Coronary artery (tissue), 2 donors: ENCODE data around the gene BICC1.

Experiments
- DNase-seq: peaks from one replicate; pipeline ENCODE4 v3.0.0-alpha.2; 2017; ENCODE audit warnings: low spot score
- H3K27ac ChIP-seq, 2 donors: fragments of 200-600 bp; sonication (generic); one replicate each; pipeline ENCODE4 v1.5.1; 2016 to 2019
- H3K4me3 ChIP-seq: fragments of 200-600 bp; sonication (generic); 2 replicates; pipeline ENCODE4 v1.5.1; 2016; ENCODE audit warnings: mild to moderate bottlenecking, moderate library complexity
- TF ChIP-seq, protein P1 (sequence below): fragments of 200-600 bp; sonication (generic); IDR thresholded peaks from one replicate; pipeline ENCODE4 v1.5.1; 2019; ENCODE audit warnings: antibody characterized with exemption

Gene BICC1

DNA sequence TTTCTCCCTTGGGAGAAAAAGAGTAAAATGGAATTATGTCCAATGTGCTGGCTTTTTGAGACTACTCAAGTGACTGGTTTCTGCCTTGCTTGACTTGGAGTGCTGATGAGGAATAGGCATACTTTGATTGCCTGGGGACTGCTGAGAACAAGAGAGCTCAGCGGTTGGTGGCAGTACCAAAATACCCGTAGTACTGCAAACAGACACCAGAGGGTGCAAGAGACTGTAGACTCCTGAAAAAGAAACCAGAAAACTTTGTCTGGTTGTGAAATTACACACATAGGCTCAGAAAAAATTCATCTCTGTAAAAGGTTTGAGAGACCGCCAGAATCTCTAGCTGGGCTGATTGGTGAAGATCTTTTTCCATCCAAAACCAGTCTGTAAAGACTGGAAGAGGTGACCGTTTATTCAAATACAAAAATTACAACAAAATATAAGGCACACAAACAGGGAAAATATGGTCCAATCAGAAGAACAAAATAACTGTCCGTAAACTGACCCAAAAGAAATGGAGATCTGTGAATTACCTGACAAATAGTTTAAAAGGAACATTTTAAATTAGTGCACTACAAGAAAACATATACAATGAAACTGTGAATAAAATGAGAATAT lies 18.5 kb downstream of the BICC1 start:
- H3K4me3 ChIP-seq = no peak overlapping the region
- TF ChIP-seq, protein P1, sequence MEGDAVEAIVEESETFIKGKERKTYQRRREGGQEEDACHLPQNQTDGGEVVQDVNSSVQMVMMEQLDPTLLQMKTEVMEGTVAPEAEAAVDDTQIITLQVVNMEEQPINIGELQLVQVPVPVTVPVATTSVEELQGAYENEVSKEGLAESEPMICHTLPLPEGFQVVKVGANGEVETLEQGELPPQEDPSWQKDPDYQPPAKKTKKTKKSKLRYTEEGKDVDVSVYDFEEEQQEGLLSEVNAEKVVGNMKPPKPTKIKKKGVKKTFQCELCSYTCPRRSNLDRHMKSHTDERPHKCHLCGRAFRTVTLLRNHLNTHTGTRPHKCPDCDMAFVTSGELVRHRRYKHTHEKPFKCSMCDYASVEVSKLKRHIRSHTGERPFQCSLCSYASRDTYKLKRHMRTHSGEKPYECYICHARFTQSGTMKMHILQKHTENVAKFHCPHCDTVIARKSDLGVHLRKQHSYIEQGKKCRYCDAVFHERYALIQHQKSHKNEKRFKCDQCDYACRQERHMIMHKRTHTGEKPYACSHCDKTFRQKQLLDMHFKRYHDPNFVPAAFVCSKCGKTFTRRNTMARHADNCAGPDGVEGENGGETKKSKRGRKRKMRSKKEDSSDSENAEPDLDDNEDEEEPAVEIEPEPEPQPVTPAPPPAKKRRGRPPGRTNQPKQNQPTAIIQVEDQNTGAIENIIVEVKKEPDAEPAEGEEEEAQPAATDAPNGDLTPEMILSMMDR = peak; percentile 44
- DNase-seq = no peak
- no peak overlapping the region for H3K27ac ChIP-seq

DNA sequence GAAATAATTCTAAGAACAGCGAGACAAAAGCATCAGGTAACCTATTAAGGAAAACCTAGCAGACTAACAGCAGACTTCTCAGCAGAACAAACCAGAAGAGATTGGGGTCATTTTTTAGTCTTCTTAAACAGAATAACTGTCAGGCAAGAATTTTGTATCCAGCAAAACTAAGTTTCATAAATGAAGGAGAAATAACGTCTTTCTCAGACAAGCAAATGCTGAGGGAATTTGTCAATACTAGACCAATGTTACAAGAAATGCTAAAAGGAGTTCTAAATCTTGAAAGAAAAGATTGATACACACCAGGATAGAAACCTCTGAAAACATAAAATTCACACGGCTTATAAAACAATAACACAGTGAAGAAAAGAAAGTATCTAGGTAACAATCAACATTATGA lies 22.6 kb downstream of the BICC1 start:
- DNase-seq = no peak
- TF ChIP-seq, protein P1 = no peak
- H3K4me3 ChIP-seq = no peak overlapping the region
- H3K27ac ChIP-seq = no peak overlapping the region

DNA sequence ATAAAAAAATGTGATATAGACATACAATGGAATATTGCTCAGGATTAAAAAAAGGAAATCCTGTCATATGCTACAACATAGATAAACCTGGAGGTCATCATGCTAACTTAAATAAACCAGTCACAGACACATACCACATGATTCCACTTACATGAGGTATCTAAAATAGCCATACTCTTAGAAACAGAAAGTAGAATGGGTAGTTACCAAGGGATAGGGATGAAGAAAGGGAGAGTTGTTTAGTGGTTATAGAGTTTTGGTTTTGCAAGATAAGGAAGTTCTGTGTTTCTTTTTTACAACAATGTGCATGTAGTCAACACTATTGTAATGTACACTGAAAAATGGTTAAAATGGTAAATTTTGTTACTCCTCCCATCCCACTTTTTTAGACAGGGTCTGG lies 30.5 kb downstream of the BICC1 start:
- no peak for DNase-seq

DNA sequence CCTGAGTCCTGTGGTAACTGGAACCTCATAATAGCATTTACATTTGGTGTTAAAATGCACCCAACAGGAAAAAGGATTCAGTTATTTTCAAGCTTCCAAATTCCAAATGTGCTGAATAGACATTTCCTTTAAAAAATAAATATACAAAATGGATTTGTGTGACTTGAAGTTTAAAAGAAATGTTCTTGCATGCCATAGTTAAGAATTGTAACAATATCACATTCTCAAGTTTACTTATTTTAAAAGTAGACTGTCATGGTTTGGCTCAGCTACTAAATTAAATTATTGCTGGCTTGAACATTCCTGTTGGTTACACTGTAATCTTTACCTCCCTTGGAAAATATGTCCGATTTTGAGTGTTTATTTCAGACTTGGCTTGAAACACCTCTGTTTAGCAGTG lies 31.5 kb downstream of the BICC1 start:
- no peak for DNase-seq
- TF ChIP-seq, protein P1 = no peak
- H3K27ac ChIP-seq = no peak overlapping the region
- no peak overlapping the region for H3K4me3 ChIP-seq

More for the DNA sequence above, 30.5 kb downstream of the BICC1 start:
- TF ChIP-seq, protein P1 = no peak
- no peak overlapping the region for H3K27ac ChIP-seq
- no peak overlapping the region for H3K4me3 ChIP-seq

DNA sequence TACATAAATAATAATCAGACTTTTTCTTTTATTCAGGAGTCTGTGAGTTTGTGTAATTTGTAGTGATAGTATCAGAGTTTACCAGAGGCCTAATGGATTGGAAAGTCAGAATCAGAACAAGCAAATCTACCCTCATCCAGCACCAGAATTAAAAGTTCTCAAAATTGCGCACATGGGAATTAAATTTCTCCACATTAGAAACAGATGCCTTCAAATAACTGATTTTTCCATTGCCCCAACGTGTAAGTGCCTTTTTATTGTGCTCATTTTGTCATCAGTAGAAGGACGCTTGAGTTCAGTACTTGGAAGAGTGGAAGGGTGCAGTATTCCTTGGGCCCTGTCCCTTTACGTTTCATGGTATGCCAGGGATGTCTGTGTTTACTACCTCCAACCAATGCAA lies 32.8 kb downstream of the BICC1 start:
- TF ChIP-seq, protein P1 = no peak
- peak overlapping the region in 1 of 2 donors; percentile 22 for H3K27ac ChIP-seq
- no peak for DNase-seq
- no peak overlapping the region for H3K4me3 ChIP-seq

DNA sequence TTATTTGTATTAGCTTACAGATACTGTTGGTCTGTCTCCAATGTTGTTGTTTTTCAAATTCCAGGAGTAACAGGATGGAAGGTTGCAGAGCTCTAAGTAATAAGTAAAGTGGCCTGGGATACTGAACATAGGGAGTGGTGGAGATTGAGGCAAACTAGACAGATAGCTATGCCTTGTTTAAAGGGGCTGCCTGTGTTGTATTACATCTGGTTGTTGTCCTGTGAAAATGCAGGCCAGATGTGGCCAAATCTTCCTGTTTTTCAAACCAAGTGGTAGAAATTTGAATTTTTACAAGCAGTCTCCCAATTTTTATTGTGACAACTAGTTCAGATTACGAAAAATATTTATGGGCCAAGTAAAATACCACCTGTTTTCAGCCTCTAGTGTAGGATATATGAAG lies 33.5 kb downstream of the BICC1 start:
- H3K4me3 ChIP-seq = no peak overlapping the region
- TF ChIP-seq, protein P1 = no peak
- DNase-seq = no peak
- H3K27ac ChIP-seq = peak overlapping the region in 1 of 2 donors; percentile 22

DNA sequence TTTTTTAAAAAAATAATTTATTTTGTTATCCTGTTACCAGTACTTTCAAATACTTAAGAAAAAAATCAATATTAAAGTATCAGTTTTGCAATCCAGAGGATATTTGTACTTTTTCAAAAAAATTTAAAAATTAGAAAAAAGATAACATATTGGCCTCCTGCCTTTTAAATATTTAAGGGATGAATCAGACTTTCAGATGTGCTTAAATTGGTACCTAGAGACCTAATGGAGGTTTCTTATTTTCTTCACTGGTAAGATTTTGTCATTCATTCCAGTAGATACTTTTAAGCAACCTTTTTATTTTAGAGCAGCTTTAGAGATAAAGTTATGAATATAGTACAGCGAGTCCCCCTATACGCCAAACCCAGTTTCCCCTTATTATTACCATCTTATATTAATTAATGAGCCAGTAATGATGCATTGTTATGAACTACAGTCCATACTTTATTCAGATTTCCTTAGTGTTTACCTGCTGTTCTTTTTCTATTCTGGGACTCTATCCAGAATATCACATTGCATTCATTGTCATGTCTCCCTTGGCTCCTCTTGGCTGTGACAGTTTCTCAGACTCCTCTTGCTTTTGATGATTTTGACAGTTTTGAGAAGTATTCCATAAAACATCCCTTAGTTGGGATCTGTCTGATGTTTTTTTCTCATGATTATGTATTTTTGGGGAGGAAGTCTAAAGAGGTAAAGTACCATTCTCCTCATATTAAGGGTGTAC lies 34.2 kb downstream of the BICC1 start:
- TF ChIP-seq, protein P1 = no peak
- no peak for DNase-seq
- Histone ChIP-seq H3K27ac (no peak overlapping the region), H3K4me3 (no peak overlapping the region)
